Measurements from ENCODE around the gene RAP1GDS1. TPM values are rescaled to one million over a fixed set of nuclear protein-coding genes. Genes with fewer than 3 reads are reported as not detected.

The RAP1GDS1 gene
- total RNA-seq, 1 donor from 2014 or later, result 37.0 TPM

DNA sequence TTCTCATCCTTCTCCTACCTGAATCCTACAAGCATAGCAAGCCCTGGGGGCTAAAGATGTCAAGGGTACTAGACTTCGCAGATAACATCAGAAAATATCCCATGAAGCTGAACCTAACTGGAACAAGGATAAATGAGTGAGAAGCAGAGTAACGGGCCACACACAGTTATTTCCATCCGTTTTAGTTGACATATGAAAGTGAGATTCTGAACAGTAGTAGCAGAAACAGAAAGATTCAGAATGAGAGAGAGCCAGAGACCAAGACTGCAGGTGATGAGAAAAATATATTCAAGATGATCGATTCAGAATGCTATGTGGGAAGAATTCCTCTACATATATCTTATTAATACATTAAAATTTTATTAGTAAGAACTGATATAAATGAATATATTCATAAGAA, 232.1 kb downstream of the RAP1GDS1 start:
- no peak overlapping the region for H3K4me3 ChIP-seq
- TF ChIP-seq, protein P1, sequence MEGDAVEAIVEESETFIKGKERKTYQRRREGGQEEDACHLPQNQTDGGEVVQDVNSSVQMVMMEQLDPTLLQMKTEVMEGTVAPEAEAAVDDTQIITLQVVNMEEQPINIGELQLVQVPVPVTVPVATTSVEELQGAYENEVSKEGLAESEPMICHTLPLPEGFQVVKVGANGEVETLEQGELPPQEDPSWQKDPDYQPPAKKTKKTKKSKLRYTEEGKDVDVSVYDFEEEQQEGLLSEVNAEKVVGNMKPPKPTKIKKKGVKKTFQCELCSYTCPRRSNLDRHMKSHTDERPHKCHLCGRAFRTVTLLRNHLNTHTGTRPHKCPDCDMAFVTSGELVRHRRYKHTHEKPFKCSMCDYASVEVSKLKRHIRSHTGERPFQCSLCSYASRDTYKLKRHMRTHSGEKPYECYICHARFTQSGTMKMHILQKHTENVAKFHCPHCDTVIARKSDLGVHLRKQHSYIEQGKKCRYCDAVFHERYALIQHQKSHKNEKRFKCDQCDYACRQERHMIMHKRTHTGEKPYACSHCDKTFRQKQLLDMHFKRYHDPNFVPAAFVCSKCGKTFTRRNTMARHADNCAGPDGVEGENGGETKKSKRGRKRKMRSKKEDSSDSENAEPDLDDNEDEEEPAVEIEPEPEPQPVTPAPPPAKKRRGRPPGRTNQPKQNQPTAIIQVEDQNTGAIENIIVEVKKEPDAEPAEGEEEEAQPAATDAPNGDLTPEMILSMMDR (IDR thresholded peaks at IDR 0.05), result no peak
- DNase-seq, result no peak
- H3K4me1 ChIP-seq, result no peaks in the 10 kb centered on the region
- H3K27ac ChIP-seq, result no peak overlapping the region
- no peaks in the 10 kb centered on the region for H3K36me3 ChIP-seq
- intact Hi-C loops (cut with DNase I), result no loop called here
- no peaks in the 10 kb centered on the region for H3K27me3 ChIP-seq (ENCODE audit: low read depth)
- H3K9me3 ChIP-seq, result no peaks in the 10 kb centered on the region
- no peak for ATAC-seq

Other genes starting within 250 kb of the RAP1GDS1 start
- 1.1 TPM for gene STPG2, start 117.9 kb upstream of the RAP1GDS1 start, total RNA-seq

All from lower lobe of right lung (tissue), 2 donors.